CD4-positive, alpha-beta T cell (primary cell): ENCODE measurements around the gene JDP2. TPM values are rescaled to one million over a fixed set of nuclear protein-coding genes. Genes with fewer than 3 reads are reported as not detected.
A peak's percentile ranks its signal among the peaks of the same experiment; 100 is the strongest.
"Not testable (repeated sequence)": the region's sequence is repeated elsewhere in the genome, so short reads cannot be mapped to it uniquely, and the experiment has no call there.

ENCODE experiments used
- ATAC-seq: fragments of 200-7000 bp; cut with Tn5 transposase; one replicate; pipeline ENCODE4 v1.10.0; 2022; ENCODE audit warnings: mild to moderate bottlenecking; ENCODE audit not compliant: poor library complexity
- CTCF ChIA-PET: fragments of 350-600 bp; sonication (Branson Sonifier 250); formaldehyde crosslinking; loops from one replicate; lab custom pipeline; 2021; ENCODE audit warnings: antibody characterized with exemption, inconsistent platforms; lab: Charles Lee
- POLR2A ChIA-PET: fragments of 350-600 bp; sonication (Branson Sonifier 250); formaldehyde crosslinking; loops from one replicate; lab custom pipeline; 2021; ENCODE audit warnings: antibody characterized with exemption, inconsistent platforms; lab: Charles Lee
- DNase-seq, 14 experiments: peaks; one replicate each; pipeline ENCODE4 v3.0.0-alpha.2; 2013 to 2020; ENCODE audit warnings: mixed read lengths in 2 of 14
- H3K27ac ChIP-seq, 2 donors: one replicate each; pipeline versions ENCODE4 v1.5.1 to v1.7.0; 2013; ENCODE audit warnings: low read length in 2 of 2, low read depth in 1 of 2, mild to moderate bottlenecking in 1 of 2
- H3K27me3 ChIP-seq, 2 experiments: 1 replicate in 1 of 2; 2 replicates in 1 of 2; pipeline versions ENCODE4 v1.6.1 to v1.7.0; 2013; ENCODE audit warnings: low read length in 2 of 2, control low read depth in 1 of 2, mild to moderate bottlenecking in 1 of 2, moderate library complexity in 1 of 2; ENCODE audit not compliant: insufficient read depth in 2 of 2, control insufficient read depth in 1 of 2
- H3K36me3 ChIP-seq: one replicate; pipeline ENCODE4 v1.6.1; 2013; ENCODE audit warnings: low read length, control low read depth; ENCODE audit not compliant: insufficient read depth
- H3K4me1 ChIP-seq: one replicate; pipeline ENCODE4 v1.6.1; 2013; ENCODE audit warnings: low read length, control low read depth; ENCODE audit not compliant: insufficient read depth
- H3K4me3 ChIP-seq: one replicate; pipeline ENCODE4 v1.5.1; 2013; ENCODE audit warnings: mild to moderate bottlenecking, low read length, moderate library complexity
- H3K9me3 ChIP-seq, 2 experiments: 1 replicate in 1 of 2; 2 replicates in 1 of 2; pipeline versions ENCODE4 v1.6.1 to v1.7.0; 2013; ENCODE audit warnings: low read length in 2 of 2, mild to moderate bottlenecking in 2 of 2, control low read depth in 1 of 2, moderate library complexity in 1 of 2; ENCODE audit not compliant: control insufficient read depth in 1 of 2, insufficient read depth in 1 of 2
- H3K27ac Mint-ChIP-seq: one replicate; pipeline ENCODE4 v1.8.0; 2020; ENCODE audit warnings: mixed read lengths
- H3K27me3 Mint-ChIP-seq: one replicate; pipeline ENCODE4 v1.8.0; 2021; ENCODE audit warnings: mixed read lengths
- H3K36me3 Mint-ChIP-seq: one replicate; pipeline ENCODE4 v1.8.0; 2021; ENCODE audit warnings: low read depth, mixed read lengths
- H3K4me1 Mint-ChIP-seq: one replicate; pipeline ENCODE4 v1.8.0; 2021; ENCODE audit warnings: low read depth, mixed read lengths
- H3K4me3 Mint-ChIP-seq: one replicate; pipeline ENCODE4 v1.8.0; 2020; ENCODE audit warnings: mild to moderate bottlenecking, mixed read lengths
- H3K9me3 Mint-ChIP-seq: one replicate; pipeline ENCODE4 v1.8.0; 2020; ENCODE audit warnings: mixed read lengths
- intact Hi-C, 2 experiments: fragments of 100-400 bp; cut with DNase I in 1 of 2; cut with micrococcal nuclease in 1 of 2; formaldehyde crosslinking; loops; one replicate each; pipeline versions ENCODE4 v1.15.1 to v1.9.0; 2023 to 2025; cut with DNase I, micrococcal nuclease
- total RNA-seq, 174 experiments: library from RNA in 2 of 174; stranded (reverse) in 2 of 174; gene quantifications; one replicate each; pipeline ENCODE4 v1.2.3 and lab custom pipeline; 2021 to 2026
- TF ChIP-seq, protein P1 (sequence below): fragments of 200-600 bp; IDR thresholded peaks from one replicate; pipeline ENCODE4 v1.8.0; 2022; ENCODE audit warnings: antibody characterized with exemption, mild to moderate bottlenecking

The JDP2 gene
- total RNA-seq, 2 experiments from 2014 or later = 1.1 to 1.2 TPM

DNA sequence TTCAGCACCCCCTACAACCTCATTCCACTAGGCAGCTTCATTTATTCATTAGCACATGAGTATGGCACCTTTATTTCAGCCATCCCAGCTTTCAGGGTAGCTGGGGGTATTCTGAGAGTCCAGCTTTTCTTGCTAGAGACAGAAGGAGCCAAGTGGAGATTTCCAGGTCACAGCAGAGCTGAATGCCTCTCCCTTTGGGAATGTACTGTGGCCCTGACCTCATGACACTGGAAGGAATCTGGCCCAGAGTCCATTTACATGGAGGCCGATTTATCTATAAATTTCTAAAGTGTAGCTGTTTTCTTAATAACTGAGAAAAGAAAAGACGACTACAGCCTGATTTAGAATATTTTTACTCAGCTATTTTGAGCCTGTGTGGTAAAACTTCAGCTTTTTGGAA, 47.2 kb upstream of the JDP2 start:
- DNase-seq (no peak), ATAC-seq (no peak)
- TF ChIP-seq, protein P1, sequence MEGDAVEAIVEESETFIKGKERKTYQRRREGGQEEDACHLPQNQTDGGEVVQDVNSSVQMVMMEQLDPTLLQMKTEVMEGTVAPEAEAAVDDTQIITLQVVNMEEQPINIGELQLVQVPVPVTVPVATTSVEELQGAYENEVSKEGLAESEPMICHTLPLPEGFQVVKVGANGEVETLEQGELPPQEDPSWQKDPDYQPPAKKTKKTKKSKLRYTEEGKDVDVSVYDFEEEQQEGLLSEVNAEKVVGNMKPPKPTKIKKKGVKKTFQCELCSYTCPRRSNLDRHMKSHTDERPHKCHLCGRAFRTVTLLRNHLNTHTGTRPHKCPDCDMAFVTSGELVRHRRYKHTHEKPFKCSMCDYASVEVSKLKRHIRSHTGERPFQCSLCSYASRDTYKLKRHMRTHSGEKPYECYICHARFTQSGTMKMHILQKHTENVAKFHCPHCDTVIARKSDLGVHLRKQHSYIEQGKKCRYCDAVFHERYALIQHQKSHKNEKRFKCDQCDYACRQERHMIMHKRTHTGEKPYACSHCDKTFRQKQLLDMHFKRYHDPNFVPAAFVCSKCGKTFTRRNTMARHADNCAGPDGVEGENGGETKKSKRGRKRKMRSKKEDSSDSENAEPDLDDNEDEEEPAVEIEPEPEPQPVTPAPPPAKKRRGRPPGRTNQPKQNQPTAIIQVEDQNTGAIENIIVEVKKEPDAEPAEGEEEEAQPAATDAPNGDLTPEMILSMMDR = no peak
- intact Hi-C loops = no loop called here
- Mint-ChIP-seq H3K27me3 (peaks cover 15% of the 10 kb centered on the region), H3K36me3 (no peaks in the 10 kb centered on the region), H3K4me1 (no peaks in the 10 kb centered on the region), H3K27ac (no peak overlapping the region), H3K9me3 (peaks cover 6% of the 10 kb centered on the region), H3K4me3 (no peak overlapping the region)
- ChIA-PET CTCF (interaction anchor here (0.6 kb wide), 1 partner anchor 141 kb away, joined by 3 read pairs; no protein-coding TSS in a partner anchor), POLR2A (no interaction called here)
- peaks cover 0 to 13% of the 10 kb centered on the region in 2 experiments for H3K27me3 ChIP-seq
- H3K4me1 ChIP-seq = no peaks in the 10 kb centered on the region
- no peak overlapping the region for H3K4me3 ChIP-seq
- peaks cover 0 to 4% of the 10 kb centered on the region in 2 experiments for H3K9me3 ChIP-seq
- no peak overlapping the region for H3K27ac ChIP-seq
- no peaks in the 10 kb centered on the region for H3K36me3 ChIP-seq

DNA sequence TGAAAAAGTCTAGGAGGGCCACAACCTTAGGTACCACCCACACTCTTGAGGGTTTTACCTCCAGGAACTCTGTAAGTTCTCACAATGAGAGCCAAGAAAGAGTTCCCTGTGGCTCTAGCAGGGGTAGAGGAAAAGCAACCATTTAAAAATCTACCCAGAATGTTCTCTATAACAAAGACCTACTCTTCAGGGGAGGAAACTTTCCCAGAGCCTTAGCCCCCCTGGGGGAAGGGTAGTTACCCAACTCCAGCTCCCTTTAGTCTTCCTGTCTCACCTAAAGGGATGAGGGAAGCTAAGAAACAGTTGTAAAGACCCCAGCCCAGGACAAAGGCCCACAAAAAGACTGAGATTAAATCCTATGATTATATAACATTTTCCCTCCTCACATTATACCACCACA, 46.2 kb upstream of the JDP2 start:
- ChIA-PET POLR2A (no interaction called here), CTCF (no interaction called here)
- peaks cover 0 to 13% of the 10 kb centered on the region in 2 experiments for H3K27me3 ChIP-seq
- no peak overlapping the region for H3K4me3 ChIP-seq
- peaks cover 21% of the 10 kb centered on the region for H3K27me3 Mint-ChIP-seq
- intact Hi-C loops = no loop called here
- H3K36me3 Mint-ChIP-seq = no peaks in the 10 kb centered on the region
- ATAC-seq (no peak), DNase-seq (no peak)
- H3K9me3 ChIP-seq = peaks cover 0 to 4% of the 10 kb centered on the region in 2 experiments
- no peak overlapping the region for H3K27ac Mint-ChIP-seq
- no peak overlapping the region for H3K27ac ChIP-seq
- H3K4me3 Mint-ChIP-seq = no peak overlapping the region
- no peaks in the 10 kb centered on the region for H3K4me1 ChIP-seq
- no peaks in the 10 kb centered on the region for H3K36me3 ChIP-seq
- peaks cover 6% of the 10 kb centered on the region for H3K9me3 Mint-ChIP-seq
- H3K4me1 Mint-ChIP-seq = no peaks in the 10 kb centered on the region
- TF ChIP-seq, protein P1 = no peak

DNA sequence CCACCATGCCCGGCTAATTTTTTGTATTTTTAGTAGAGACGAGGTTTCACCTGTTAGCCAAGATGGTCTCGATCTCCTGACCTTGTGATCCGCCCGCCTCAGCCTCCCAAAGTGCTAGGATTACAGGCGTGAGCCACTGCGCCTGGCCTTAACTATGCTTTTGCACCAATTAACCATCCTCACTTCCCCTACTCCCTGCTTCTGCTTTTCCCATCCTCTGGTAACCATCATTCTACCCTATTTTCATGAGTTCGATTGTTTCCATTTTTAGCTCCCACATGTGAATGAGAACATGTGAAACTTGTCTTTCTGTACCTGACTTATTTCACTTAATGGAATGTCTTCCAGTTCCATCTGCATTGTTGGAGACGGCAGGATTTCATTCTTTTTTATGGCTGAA, 44.6 kb upstream of the JDP2 start:
- H3K9me3 Mint-ChIP-seq, intact Hi-C loops, CTCF ChIA-PET, H3K4me3 Mint-ChIP-seq, H3K4me3 ChIP-seq, ATAC-seq, POLR2A ChIA-PET, H3K4me1 Mint-ChIP-seq, H3K4me1 ChIP-seq, H3K9me3 ChIP-seq, H3K27ac ChIP-seq, DNase-seq, H3K27ac Mint-ChIP-seq, H3K36me3 Mint-ChIP-seq, H3K36me3 ChIP-seq: not testable (repeated sequence)
- peaks cover 21% of the 10 kb centered on the region for H3K27me3 Mint-ChIP-seq
- H3K27me3 ChIP-seq = peaks cover 0 to 13% of the 10 kb centered on the region in 2 experiments

- Mint-ChIP-seq H3K27me3 (peaks cover 21% of the 10 kb centered on the region), H3K27ac (no peak overlapping the region), H3K4me1 (no peaks in the 10 kb centered on the region), H3K4me3 (no peak overlapping the region), H3K36me3 (no peaks in the 10 kb centered on the region), H3K9me3 (peaks cover 6% of the 10 kb centered on the region)
- H3K36me3 ChIP-seq = no peaks in the 10 kb centered on the region
- no peak overlapping the region for H3K4me3 ChIP-seq
- TF ChIP-seq, protein P1 = no peak
- ChIA-PET CTCF (no interaction called here), POLR2A (no interaction called here)
- peaks cover 0 to 4% of the 10 kb centered on the region in 2 experiments for H3K9me3 ChIP-seq
- peak in 3 of 14 experiments; percentile 11 to 25 (median 24) for DNase-seq
- H3K4me1 ChIP-seq = no peaks in the 10 kb centered on the region
- ATAC-seq = no peak
- H3K27me3 ChIP-seq = peaks cover 0 to 13% of the 10 kb centered on the region in 2 experiments
- intact Hi-C loops = no loop called here
- H3K27ac ChIP-seq = no peak overlapping the region
These were observed 44.1 kb upstream of the JDP2 start for GRCh38 chr14:75383721-75384120.
